ENCODE results near the gene HNRNPF.

DNA sequence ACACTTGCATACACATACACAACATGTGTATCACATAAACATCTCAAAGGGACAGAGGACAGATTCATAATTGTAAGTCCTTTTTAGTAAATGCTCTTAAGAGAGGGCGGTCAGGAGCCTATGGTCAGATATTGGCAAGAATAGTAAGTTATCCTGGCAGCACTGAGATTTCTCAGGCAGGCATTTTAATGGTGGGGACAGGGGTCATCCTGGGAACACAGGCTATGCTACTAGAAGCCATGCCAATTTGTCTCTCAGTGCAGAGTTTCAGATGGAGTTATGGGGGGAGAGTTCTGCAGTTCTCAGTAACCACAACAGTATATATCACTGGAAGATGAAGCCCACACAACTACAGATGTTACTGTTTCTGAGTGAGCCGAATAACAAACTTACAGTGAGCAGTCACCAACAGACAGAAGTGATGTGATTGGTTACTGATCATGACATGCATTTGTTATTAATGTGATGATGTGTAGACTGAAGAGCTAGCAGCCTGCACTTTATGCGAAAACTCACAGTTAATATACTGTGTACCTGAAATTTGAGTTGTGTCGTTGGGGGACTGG lies 44.4 kb upstream of the HNRNPF start:
- TF ChIP-seq, protein P1, sequence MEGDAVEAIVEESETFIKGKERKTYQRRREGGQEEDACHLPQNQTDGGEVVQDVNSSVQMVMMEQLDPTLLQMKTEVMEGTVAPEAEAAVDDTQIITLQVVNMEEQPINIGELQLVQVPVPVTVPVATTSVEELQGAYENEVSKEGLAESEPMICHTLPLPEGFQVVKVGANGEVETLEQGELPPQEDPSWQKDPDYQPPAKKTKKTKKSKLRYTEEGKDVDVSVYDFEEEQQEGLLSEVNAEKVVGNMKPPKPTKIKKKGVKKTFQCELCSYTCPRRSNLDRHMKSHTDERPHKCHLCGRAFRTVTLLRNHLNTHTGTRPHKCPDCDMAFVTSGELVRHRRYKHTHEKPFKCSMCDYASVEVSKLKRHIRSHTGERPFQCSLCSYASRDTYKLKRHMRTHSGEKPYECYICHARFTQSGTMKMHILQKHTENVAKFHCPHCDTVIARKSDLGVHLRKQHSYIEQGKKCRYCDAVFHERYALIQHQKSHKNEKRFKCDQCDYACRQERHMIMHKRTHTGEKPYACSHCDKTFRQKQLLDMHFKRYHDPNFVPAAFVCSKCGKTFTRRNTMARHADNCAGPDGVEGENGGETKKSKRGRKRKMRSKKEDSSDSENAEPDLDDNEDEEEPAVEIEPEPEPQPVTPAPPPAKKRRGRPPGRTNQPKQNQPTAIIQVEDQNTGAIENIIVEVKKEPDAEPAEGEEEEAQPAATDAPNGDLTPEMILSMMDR (IDR thresholded peaks at IDR 0.05; ENCODE audit: low read depth, low read length, missing input control), result no peak
- TF ChIP-seq FOXA2 (IDR thresholded peaks at IDR 0.05), result no peak
- TF ChIP-seq, protein P2, sequence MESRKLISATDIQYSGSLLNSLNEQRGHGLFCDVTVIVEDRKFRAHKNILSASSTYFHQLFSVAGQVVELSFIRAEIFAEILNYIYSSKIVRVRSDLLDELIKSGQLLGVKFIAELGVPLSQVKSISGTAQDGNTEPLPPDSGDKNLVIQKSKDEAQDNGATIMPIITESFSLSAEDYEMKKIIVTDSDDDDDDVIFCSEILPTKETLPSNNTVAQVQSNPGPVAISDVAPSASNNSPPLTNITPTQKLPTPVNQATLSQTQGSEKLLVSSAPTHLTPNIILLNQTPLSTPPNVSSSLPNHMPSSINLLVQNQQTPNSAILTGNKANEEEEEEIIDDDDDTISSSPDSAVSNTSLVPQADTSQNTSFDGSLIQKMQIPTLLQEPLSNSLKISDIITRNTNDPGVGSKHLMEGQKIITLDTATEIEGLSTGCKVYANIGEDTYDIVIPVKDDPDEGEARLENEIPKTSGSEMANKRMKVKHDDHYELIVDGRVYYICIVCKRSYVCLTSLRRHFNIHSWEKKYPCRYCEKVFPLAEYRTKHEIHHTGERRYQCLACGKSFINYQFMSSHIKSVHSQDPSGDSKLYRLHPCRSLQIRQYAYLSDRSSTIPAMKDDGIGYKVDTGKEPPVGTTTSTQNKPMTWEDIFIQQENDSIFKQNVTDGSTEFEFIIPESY (IDR thresholded peaks at IDR 0.05), result no peak
- TF ChIP-seq, protein P3, sequence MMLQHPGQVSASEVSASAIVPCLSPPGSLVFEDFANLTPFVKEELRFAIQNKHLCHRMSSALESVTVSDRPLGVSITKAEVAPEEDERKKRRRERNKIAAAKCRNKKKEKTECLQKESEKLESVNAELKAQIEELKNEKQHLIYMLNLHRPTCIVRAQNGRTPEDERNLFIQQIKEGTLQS (IDR thresholded peaks at IDR 0.05), result no peak
